Stimulated activated naive CD8-positive, alpha-beta T cell treated with anti-CD3 and anti-CD28 coated beads, Interleukin-15, Interleukin-2, amounts not matched to agents 100 U/mL and 50 U/mL, for 24 hours (primary cell): ENCODE data around the gene CD200.
"Not testable (repeated sequence)": the region's sequence is repeated elsewhere in the genome, so short reads cannot be mapped to it uniquely, and the experiment has no call there.

Experiments used
- ATAC-seq: fragments of 150-1000 bp; cut with Tn5 transposase; one replicate; pipeline ENCODE4 v1.10.0; 2021
- DNase-seq: peaks from one replicate; pipeline ENCODE4 v3.0.0; 2021

Gene CD200

DNA sequence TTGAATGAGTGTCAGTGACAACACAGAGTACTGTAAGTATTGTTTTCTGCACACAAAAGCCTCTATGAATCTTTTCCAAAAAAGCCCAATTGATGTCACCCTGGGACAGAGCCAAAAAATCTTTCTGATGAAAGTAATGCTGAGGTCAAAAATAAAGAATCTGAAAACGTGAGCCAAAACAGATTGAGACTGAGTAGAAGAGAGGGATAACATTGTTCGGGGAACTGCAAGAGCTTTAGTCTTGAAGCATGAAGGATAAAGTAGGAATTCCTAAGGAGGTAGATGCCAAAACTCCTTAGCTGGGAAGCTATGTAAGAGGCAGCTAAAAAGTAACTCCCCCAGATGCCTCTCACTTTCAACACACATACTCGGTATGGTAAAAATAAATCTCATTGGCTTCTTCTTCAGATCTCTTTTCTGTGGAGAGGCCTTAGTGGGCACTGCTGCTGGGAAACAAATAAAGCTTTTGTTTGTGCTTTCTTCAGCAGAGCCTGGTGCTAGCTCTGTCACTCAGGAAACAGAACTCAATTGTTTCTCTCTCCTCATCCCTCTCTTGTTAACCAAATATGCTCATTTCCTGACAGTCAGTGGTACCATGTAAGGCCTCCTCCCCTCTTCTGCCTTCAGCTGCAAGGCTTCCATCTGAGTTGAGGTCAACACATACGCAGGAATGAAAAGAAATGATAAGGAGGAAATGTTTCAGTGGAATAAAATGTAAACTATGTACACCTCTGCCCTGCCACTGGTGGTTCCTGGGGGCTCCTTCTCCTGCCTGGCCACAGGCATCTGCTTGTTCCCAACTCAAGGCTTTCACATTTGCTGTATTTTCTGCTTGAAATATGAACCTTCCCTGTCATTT is 58.1 kb downstream of the CD200 start:
- peak; percentile 43 for ATAC-seq
- no peak for DNase-seq

DNA sequence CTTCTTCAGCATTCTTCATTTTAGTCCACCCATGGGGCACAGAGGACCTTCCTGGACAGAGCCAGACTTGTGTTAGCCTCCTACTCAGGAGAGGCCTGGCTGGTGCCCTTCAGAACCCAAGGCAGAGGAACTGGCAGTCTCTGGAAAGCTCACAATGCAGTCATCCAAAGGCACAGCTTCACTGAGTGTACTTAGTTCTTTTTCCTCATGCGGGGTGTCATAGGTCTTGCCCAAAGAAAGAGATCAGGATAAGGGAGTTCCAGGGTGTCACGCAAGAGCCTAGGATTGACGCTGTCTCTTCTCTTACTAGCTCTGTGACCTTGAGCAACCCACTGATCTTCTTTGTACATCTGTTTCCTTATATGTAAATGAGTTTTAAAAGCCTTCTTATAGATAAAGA is 58.7 kb downstream of the CD200 start:
- DNase-seq (no peak), ATAC-seq (no peak)

DNA sequence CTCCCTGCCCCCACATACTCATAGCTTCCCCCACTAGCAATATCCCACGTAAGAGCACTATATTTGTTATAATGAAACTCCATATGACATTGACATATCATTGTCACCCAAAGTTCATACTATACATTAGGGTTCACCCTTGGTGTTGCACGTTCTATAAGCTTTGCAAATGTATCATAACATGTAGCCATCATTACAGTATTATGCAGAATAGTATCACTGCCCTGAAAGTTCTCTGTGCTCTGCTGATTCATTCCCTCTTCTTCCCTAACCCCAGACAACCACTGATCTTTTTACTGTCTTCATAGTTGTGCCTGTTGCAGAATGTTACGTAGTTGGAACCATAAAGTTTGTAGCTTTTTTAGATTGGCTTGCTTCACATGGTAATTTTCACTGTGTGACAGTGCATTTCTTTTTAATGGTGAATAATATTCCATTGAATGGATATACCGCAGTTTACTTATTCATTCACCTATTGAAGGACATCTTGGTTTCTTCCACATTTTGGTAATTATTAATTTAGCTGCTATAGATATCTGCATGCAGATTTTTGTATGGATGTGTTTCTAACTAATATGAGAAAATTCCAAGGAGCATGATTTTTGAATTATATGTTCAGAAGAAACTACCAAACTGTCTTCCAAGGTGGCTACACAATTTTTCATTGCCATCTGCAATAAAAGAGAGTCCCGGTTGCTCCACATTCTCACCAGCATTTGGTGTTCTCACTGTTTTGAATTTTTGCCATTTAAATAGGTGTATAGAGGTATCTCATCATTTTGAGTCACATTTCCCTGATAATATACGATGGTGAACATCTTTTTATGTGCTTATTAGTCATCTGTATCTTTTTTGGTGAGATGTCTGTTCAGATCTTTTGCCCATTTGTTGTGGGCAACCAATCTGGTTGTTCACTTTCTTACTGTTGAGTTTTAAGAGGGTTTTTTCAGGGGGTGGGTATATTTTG is 59.7 kb downstream of the CD200 start:
- ATAC-seq, result peak; percentile 43

DNA sequence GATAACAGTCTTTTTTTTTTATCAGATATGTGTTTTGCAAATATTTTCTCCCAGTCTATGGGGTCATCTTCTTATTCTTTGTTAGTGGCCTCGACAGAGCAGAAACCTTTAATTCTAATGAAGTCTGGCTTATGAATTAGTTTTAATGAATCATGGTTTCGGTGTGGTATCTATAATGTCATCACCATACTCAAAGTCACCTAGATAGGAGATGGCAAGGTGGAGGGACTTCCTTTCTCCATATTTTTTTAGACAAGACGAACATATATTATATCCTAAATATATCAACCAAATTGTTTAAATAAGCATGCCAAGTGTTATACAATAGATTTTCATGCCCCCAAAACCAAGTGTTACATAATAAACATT is 60.4 kb downstream of the CD200 start:
- ATAC-seq (no peak), DNase-seq (no peak)

More for the DNA sequence above, 59.7 kb downstream of the CD200 start:
- no peak for DNase-seq

DNA sequence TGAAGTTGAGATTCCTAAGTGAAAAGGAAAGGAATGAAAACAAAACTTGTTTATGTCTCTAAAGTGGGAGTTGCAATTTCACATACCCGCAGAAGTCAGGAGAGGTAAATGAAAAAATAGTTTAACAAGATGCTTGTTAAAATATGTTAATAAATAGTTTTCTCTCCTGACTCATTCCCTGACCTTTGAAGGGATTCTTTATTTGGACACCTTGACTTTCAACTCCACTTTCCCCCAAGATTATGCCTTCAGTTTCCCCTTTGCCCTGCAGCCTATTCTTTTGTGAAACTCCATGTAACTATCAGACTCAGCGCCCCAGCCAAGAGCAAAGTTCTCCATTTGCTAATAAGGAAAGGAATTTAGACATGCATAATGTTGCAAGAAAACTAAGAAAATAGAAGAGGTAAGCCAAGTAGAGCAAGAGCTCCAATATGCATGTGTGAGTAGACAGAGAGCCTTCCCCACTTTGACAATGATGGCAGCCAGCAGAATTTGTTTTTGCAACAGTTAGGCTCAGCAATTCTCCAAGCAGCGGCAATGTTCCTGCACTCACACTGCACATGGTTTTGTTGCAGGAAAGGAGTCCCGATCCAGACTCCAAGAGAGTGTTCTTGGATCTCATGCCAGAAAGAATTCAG is 61.2 kb downstream of the CD200 start:
- ATAC-seq (no peak), DNase-seq (no peak)

DNA sequence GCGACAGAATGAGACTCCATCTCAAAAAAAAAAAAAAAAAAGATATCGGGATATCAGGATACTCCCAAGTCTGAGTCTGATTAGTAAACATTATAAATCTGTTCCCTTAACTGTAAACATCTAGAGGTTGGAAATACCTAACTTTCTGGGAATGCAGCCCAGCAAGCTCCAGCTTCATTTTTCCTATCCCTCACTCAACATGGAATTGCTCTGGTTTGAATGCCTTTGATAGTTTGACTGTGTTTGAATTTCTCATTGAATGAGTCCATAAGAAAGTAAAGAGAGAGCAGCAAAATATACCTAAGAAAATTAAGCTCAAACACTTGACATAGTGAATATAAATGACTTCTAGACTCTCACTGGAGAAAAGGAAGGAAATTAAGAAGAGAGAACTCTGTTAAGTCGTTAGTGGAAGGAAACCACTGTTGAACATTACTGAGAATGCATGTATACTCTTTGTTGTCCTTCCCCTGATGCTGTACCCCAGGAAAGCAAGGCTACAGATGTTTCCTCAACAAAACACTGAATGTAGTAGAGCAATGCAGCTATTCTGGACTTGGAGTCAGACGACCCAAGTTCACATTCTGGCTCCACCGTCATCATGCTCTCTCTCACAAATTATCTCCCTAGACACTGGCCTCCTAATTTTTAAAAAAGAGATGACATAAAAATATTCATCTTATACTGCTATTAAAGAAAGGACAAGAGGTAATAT is 62.4 kb downstream of the CD200 start:
- DNase-seq (no peak), ATAC-seq (no peak)

DNA sequence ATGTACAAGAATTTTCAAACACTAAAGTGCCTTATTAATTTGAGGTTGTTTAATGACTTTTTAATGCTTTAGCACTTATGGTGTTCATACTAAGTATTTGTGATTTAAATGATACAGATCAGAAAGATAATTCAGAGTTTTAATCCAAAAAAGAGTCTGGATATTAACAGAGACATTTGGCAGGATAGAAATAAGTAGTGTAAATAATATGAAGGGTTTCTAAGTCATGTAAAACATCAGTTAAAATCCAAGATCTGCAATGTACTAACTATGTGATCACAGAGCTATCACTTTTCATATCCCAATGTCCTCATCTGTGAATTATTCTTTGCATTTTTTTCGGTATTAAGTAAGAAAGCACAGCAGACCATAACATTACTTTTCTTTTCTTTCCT is 62.9 kb downstream of the CD200 start:
- ATAC-seq (no peak), DNase-seq (no peak)

DNA sequence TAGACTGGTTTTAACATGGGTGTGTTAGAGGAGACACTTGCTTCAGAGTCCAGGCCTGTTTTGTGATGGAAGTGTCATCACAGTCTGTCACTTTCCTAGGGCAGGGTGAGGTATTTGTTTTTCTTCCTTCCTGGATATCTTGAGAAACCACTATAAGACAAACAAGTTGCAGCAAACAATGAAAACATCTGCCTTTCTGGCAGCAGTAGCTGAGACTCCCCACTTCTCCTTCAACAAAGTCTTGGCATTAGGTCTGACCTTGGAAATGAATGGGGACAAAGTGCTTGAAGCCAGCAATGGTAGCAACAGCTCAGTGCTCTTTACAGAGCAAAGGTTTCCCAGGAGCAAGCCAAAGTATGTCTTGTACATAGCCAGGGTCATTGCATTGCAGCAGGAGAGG is 64.6 kb downstream of the CD200 start:
- ATAC-seq, result no peak
- DNase-seq, result no peak

DNA sequence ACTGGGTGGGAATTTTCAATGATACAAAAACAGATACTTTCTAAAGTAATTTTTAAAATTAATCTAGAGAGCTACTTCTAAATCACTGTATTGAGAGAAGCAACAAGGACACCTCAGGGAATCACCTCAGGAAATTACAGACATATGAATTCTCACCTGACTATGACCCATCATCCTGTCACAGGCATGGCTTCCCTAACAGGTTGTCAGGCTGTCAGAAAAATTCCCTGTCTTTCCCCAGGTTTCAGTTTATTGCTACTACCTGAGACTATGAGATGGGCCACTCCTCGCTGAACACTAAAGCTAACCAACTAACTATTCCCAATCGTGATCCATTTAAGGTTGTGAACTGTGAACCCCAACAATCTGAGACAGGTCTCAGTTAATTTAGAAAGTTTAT is 66.1 kb downstream of the CD200 start:
- ATAC-seq, result no peak
- DNase-seq, result no peak

DNA sequence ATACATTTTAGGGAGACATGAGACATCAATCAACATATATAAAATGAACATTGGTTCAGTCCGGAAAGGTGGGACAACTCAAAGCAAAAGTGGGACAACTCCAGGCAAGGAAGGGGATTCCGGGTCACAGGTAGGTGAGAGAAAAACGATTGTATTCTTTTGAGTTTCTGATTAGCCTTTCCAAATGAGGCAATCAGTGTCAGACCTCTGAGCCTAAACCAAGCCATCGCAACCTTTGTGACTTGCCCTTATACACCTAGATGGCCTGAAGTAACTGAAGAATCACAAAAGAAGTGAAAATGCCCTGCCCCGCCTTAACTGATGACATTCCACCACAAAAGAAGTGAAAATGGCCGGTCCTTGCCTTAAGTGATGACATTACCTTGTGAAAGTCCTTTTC is 66.6 kb downstream of the CD200 start:
- not testable (repeated sequence) for DNase-seq, ATAC-seq

DNA sequence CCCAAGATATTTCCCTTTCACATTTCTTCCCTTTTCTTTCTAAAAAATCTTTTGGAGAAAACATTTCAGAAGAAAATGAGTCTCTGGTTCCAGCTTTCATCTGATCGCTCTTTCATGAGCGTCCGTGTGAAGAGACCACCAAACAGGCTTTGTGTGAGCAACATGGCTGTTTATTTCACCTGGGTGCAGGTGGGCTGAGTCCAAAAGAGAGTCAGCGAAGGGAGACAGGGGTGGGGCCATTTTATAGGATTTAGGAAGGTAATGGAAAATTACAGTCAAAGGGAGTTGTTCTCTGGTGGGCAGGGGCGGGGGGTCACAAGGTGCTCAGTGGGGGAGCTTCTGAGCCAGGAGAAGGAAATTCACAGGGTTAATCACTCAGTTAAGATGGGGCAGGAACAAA is 67.4 kb downstream of the CD200 start:
- not testable (repeated sequence) for DNase-seq

DNA sequence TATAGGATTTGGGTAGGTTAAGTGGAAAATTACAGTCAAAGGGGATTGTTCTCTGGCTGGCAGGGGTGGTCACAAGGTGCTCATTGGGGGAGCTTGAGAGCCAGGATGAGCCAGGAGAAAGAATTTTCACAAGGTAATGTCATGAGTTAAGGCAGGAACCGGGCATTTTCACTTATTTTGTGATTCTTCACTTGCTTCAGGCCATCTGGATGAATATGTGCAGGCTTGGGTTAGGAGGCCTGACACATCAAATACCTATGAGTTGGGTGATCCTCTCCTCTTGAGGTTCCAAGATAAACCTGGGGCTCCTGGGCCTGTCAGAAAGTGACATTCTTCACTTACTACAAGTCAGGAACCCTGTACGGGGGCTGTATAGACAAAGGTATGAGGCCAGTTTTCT is 68.7 kb downstream of the CD200 start:
- no peak for DNase-seq
- ATAC-seq, result no peak

More for the DNA sequence above, 67.4 kb downstream of the CD200 start:
- not testable (repeated sequence) for ATAC-seq

DNA sequence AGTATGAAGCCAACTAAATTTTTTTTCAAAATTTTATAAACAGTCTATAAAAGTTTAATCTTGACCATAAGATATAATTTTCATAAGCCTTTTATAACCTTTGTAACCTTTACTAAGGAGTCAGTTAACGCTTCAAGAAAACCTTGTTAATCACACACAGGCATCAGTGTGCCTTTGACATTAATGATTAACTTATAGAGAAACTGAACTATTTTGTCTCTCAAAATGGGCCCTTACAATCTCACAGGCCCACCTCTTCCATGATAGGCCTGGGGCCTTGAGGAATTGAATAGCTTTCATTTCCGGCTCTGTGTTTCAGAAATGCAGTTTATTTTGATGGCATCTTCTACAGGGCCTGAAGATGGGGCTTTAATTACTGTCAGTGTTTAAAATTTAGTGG is 70.1 kb downstream of the CD200 start:
- DNase-seq (no peak), ATAC-seq (no peak)

DNA sequence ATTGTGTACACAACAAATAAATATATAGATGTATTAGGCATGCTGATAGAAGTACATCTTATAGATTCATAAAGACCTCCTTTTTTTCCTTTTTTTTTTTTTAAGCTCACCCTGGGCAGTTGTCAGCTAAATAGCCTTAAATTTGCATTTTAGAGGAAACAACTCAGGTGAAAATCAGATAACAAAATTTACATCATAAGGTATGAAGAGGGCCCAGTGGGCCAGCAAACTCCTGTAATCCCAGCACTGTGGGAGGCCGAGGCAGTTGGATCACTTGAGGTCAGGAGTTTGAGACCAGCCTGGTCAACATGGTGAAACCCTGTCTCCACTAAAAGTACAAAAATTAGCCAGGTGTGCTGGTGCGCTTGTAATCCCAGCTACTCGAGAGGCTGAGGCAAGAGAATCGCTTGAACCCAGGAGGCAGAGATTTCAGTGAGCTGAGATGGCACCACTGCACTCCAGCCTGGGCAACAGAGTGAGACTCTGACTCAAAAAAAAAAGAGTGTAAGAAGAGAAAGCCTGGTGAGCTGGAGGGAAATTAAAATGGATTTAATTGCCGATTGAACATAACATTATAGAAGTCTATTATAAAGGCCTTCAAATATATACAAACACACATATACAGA is 72.1 kb downstream of the CD200 start:
- DNase-seq, ATAC-seq: not testable (repeated sequence)

DNA sequence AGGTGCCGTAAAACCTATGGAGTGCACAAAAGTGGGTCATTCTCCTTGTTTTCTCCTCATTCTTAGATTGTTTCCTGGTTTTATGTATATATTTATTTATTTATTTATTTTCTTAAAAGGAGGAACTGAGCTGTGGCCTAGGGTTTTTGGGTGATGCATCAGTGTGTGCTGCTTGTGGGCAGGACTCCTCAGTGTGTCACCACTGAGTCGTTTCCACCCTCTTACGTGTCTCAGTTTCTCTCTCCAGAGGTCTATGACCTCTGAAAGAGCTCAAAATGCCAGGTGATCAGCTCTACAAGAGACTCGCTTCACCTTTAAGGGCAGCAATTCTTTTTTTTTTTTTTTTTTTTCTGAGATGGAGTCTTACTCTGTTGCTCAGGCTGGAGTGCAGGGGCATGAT is 72.9 kb downstream of the CD200 start:
- DNase-seq, result peak; percentile 45

DNA sequence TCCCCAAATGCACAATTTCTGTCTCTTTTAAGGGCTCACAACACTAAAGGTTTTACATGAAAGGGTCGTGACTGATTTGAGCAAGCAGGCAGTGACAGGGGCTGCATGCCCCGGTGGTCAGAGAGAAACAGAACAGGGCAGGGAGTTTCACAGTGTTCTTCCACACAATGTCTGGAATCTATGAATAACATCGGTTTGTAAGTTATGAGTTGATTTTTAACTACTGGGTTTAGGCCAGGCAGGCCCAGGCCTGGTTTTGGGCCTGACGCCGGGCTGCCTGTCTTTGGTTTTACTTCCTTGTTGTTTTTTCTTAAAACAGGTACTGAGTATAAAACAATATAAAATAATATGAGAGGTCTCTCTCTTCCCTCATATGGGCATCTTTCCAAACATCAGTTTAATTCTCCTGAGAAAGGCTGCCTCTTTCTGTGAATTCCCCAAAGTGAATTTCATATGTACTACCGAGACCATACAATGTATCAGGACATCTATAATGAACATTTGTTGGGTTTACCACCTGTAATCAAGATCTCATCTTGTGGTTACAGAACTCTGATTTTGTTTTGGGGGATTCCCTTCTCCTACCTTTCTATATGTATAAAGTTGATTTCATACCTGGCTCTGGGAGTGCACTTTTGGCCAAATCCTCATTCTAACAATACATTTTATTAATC is 74.4 kb downstream of the CD200 start:
- peak; percentile 12 for DNase-seq

More for the DNA sequence above, 72.9 kb downstream of the CD200 start:
- ATAC-seq, result peak; percentile 88

DNA sequence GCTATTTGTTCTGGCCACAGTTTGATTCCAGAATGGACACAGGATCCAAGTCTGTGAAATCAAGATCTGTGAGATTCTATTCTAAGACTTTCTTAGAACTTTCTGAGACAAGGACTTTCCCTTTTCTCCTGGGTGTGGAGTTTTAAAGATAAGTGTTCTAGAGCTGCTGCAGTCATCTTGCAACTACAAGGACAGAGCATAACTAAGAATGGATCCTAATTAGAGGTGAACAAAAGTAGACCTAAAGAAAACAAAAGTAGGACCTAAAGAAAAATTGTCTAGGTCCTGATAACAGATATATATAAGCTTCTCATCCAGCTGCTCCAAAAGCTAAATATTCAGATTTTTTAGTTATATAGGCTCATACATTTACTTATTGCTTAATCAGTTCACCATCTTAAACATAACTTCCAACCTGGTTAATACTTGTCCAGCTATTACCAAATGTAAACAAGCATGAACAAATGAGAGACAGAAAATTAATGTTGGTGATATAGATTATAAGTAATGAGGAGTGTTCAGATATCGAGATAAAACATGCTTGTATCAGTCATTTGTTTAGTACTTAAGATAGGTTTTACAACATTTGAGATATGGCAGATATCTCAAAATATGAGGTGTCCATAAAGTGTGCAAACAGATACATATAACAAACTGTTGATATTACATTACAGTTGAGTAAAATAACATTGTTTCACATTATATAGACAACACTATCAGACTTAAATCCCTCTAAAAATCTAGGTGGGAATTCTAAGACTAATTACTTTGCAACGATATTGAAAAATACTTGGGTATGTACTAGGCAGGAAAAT is 75.1 kb downstream of the CD200 start:
- DNase-seq (no peak), ATAC-seq (peak; percentile 41)

More for the DNA sequence above, 74.4 kb downstream of the CD200 start:
- peak; percentile 44 for ATAC-seq

DNA sequence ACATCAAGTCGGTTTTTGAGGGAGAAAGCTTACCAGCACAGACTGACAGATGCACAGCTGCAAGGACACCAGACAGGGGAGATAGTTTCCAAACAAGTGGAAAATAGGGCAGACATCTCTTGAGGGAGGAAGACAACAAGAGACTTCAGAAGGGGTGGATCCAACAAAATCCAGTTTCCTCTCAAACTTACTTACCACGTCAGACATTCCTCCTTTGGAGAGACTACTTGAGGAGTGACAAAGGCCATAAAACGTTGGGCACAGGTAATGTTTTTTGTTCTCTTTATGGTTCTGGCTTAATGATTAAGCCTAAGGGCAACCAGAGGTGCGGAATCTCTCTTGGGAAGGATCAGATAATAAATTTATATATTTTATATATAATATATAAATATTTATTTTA is 76.1 kb downstream of the CD200 start:
- no peak for DNase-seq
- ATAC-seq, result no peak

DNA sequence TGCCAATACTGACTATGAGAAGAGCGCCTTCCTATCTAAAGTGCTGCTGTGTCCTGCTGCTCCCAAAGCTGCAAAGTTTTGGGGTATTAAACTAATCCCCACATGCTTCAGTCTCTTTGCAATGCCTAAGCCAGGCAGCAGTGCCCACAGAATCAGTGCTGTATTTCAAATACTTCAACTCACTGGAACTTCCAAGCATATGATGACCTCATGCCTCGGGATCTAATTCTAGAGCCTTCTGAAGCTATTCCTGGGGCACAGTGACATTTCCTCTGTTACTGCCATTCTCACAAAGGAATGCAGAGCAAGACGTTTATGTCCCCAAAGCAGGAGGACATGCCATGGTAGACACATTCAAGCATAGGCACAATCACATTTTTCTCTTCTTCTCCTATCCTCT is 78.5 kb downstream of the CD200 start:
- ATAC-seq (no peak), DNase-seq (no peak)
